Measurements from ENCODE around the gene CDK10.

- TF ChIP-seq CTCF (IDR thresholded peaks at IDR 0.05 in 2 of 3, conservative IDR thresholded peaks at IDR 0.05 in 1 of 3; ENCODE audit: insufficient read depth in 2 of 3, low read depth in 1 of 3, low read length in 3 of 3), result peak; percentile 51 to 80 (median 58)
- no peak for TF ChIP-seq PCBP2 (IDR thresholded peaks at IDR 0.05; ENCODE audit: low read depth, low read length, poor library complexity, severe bottlenecking)
- no peak for TF ChIP-seq ZBTB40 (IDR thresholded peaks at IDR 0.05)
- 0 out of 2 replicates have a peak, but pooled peaks have one; percentile 5 for TF ChIP-seq ZBTB40 (CRISPR knock-in tag; IDR thresholded peaks at IDR 0.05)
- no peak for TF ChIP-seq HMGN3 (IDR thresholded peaks at IDR 0.05; ENCODE audit: borderline replicate concordance, extremely low read depth, insufficient read length, low read depth, low read length)
- TF ChIP-seq KDM1A (IDR thresholded peaks at IDR 0.05), result no peak
- TF ChIP-seq ELF4 (CRISPR knock-in tag; IDR thresholded peaks at IDR 0.05), result no peak
- no peak for TF ChIP-seq HMG20B (CRISPR knock-in tag; IDR thresholded peaks at IDR 0.05)
- TF ChIP-seq NR4A1 (CRISPR knock-in tag; IDR thresholded peaks at IDR 0.05), result no peak
- no peak for TF ChIP-seq NR4A1 (tag; IDR thresholded peaks at IDR 0.05)
- no peak for TF ChIP-seq SMARCE1 (IDR thresholded peaks at IDR 0.05)
- TF ChIP-seq USF1 (CRISPR knock-in tag; IDR thresholded peaks at IDR 0.05), result no peak
- peak in 1 of 2 experiments; percentile 34; a peak in 1 of 4 replicates for TF ChIP-seq RAD21 (CRISPR knock-in tag; conservative IDR thresholded peaks at IDR 0.05 in 1 of 2, IDR thresholded peaks at IDR 0.05 in 1 of 2)
- TF ChIP-seq EZH2 (IDR thresholded peaks at IDR 0.05; ENCODE audit: borderline replicate concordance, low read depth, low read length), result no peak
- no peak for TF ChIP-seq PPARD (CRISPR knock-in tag; IDR thresholded peaks at IDR 0.05)
- TF ChIP-seq PATZ1 (CRISPR knock-in tag; IDR thresholded peaks at IDR 0.05; ENCODE audit: borderline replicate concordance), result no peak
These were observed 14.3 kb downstream of the CDK10 start for GRCh38 chr16:89700649-89701424.
